ENCODE data around the gene ARF3. TPM values are rescaled to one million over a fixed set of nuclear protein-coding genes. Genes with fewer than 3 reads are reported as not detected.

ARF3 gene
- total RNA-seq, 2 experiments from 2014 or later, result 58.3 to 67.6 TPM

GRCh38 chr12:48967991-48968390 lies 10.7 kb upstream of the ARF3 start:
- ChIA-PET CTCF (interaction anchor here (1.2 to 51.8 kb wide), 8 partner anchors 10 to 124 kb away, joined by 5 to 896 read pairs (median 10); partner anchors contain the start of genes ARF3, DDN and WNT1), POLR2A (interaction anchor here (1.0 to 2.6 kb wide), 3 partner anchors 10 to 50 kb away, joined by 3 to 14 read pairs (median 3); partner anchors contain the start of gene ARF3)
- Mint-ChIP-seq H3K4me1 (ENCODE audit: low read depth) (peaks cover 46% of the 10 kb centered on the region), H3K27me3 (peaks cover 21% of the 10 kb centered on the region), H3K27ac (no peak overlapping the region), H3K36me3 (ENCODE audit: low read depth) (no peaks in the 10 kb centered on the region), H3K4me3 (no peak overlapping the region), H3K9me3 (no peaks in the 10 kb centered on the region)
- intact Hi-C loops (cut with micrococcal nuclease), result no loop called here
- no peak for TF ChIP-seq CTCF (IDR thresholded peaks at IDR 0.05)
- ATAC-seq, result no peak
- DNase-seq, result no peak

GRCh38 chr12:48966177-48966895 lies 9.0 kb upstream of the ARF3 start:
- Mint-ChIP-seq H3K4me1 (ENCODE audit: low read depth) (peaks cover 30% of the 10 kb centered on the region), H3K4me3 (no peak overlapping the region), H3K9me3 (no peaks in the 10 kb centered on the region), H3K27ac (no peak overlapping the region), H3K27me3 (peaks cover 13% of the 10 kb centered on the region), H3K36me3 (ENCODE audit: low read depth) (no peaks in the 10 kb centered on the region)
- POLR2A ChIA-PET, result no interaction called here
- TF ChIP-seq CTCF (IDR thresholded peaks at IDR 0.05), result no peak
- intact Hi-C loops (cut with micrococcal nuclease), result no loop called here
- CTCF ChIA-PET, result interaction anchor here (1.3 to 51.8 kb wide), 5 partner anchors 12 to 113 kb away, joined by 6 to 896 read pairs (median 11); partner anchors contain the start of genes DDN and WNT1
- ATAC-seq (no peak), DNase-seq (no peak)

GRCh38 chr12:48965298-48965838 lies 8.1 kb upstream of the ARF3 start:
- Mint-ChIP-seq H3K9me3 (no peaks in the 10 kb centered on the region), H3K27ac (no peak overlapping the region), H3K4me3 (no peak overlapping the region), H3K4me1 (ENCODE audit: low read depth) (peaks cover 20% of the 10 kb centered on the region), H3K36me3 (ENCODE audit: low read depth) (no peaks in the 10 kb centered on the region), H3K27me3 (peaks cover 9% of the 10 kb centered on the region)
- ChIA-PET CTCF (interaction anchor here (1.0 to 51.8 kb wide), 3 partner anchors 8 to 31 kb away, joined by 3 to 896 read pairs (median 16); partner anchors contain the start of genes DDN and WNT1), POLR2A (no interaction called here)
- intact Hi-C loops (cut with micrococcal nuclease), result no loop called here
- peak; percentile 56 for ATAC-seq
- DNase-seq, result no peak
- TF ChIP-seq CTCF (IDR thresholded peaks at IDR 0.05), result no peak

GRCh38 chr12:48961801-48962200 lies 4.5 kb upstream of the ARF3 start:
- DNase-seq (no peak), ATAC-seq (no peak)
- no peak overlapping the region for H3K4me3 Mint-ChIP-seq
- no peaks in the 10 kb centered on the region for H3K9me3 Mint-ChIP-seq
- ChIA-PET POLR2A (interaction anchor here (1.4 to 2.2 kb wide), 2 partner anchors 16 to 27 kb away, joined by 4 to 6 read pairs; partner anchors contain the start of gene WNT1), CTCF (interaction anchor here (1.9 to 51.8 kb wide), 2 partner anchors 17 to 35 kb away, joined by 5 to 896 read pairs; partner anchors contain the start of gene DDN)
- intact Hi-C loops (cut with micrococcal nuclease), result no loop called here
- TF ChIP-seq CTCF (IDR thresholded peaks at IDR 0.05), result no peak
- peaks cover 7% of the 10 kb centered on the region for H3K4me1 Mint-ChIP-seq (ENCODE audit: low read depth)
- H3K27me3 Mint-ChIP-seq, result peaks cover 7% of the 10 kb centered on the region
- H3K27ac Mint-ChIP-seq, result no peak overlapping the region
- no peaks in the 10 kb centered on the region for H3K36me3 Mint-ChIP-seq (ENCODE audit: low read depth)

GRCh38 chr12:48961331-48961730 lies 4.0 kb upstream of the ARF3 start:
- peaks cover 10% of the 10 kb centered on the region for H3K4me1 Mint-ChIP-seq (ENCODE audit: low read depth)
- intact Hi-C loops (cut with micrococcal nuclease), result no loop called here
- no peak overlapping the region for H3K27ac Mint-ChIP-seq
- ATAC-seq, result no peak
- no peaks in the 10 kb centered on the region for H3K9me3 Mint-ChIP-seq
- ChIA-PET CTCF (interaction anchor here (51.8 kb wide), 1 partner anchor 35 kb away, joined by 896 read pairs; the partner anchor contains the start of gene DDN), POLR2A (interaction anchor here (1.4 to 2.2 kb wide), 2 partner anchors 17 to 27 kb away, joined by 4 to 6 read pairs; partner anchors contain the start of gene WNT1)
- no peak overlapping the region for H3K4me3 Mint-ChIP-seq
- DNase-seq, result no peak
- no peaks in the 10 kb centered on the region for H3K36me3 Mint-ChIP-seq (ENCODE audit: low read depth)
- H3K27me3 Mint-ChIP-seq, result peaks cover 7% of the 10 kb centered on the region
- no peak for TF ChIP-seq CTCF (IDR thresholded peaks at IDR 0.05)

Data from activated CD8-positive, alpha-beta T cell treated with anti-CD3 and anti-CD28 coated beads for 36 hours (primary cell).